Measurements from ENCODE around the gene MACF1. TPM values are rescaled to one million over a fixed set of nuclear protein-coding genes. Genes with fewer than 3 reads are reported as not detected.

The MACF1 gene
- total RNA-seq, 1 donor from 2014 or later: 694 TPM

DNA sequence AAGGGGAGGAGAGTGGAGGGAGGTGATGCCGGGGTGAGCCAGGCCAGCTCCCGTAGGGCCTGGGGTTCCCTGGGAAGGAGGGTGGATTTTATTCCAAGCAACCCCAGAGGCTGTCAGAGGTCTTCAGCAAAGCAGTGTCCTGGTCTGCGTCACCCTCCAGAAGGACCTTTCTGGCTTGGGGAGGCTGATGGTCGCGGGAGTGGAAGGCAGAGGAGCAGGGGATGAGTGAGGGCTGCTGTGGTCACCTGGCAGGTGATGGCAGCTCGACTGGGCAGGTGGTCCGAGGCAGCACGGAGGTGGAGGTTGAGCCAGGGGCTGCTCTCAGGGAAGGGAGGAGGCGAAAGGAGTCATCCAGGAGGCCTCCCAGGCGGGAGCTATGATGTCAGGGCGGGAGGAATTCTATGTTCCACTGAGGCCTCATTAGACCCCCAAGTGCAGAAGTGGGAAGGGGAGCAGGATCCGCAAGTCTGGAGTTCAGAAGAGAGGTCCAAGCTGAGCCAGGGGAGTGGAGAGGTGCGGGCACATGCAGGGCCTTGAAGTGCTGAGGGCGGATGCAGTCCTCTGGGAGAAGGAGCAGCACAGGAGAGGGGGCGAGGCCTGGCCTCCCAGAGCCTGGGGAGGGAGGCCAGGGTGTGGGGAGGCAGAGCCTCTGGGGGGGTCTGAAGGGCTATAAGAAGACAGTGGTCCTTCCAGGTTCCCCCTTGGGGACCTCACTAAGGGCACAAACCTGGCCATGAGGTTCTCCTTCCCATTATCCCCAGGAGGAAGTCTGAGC is 320.3 kb downstream of the MACF1 start:
- peak overlapping the region; percentile 12 for H3K4me3 Mint-ChIP-seq (ENCODE audit: unreplicated experiment)
- peaks cover 21% of the 10 kb centered on the region for H3K36me3 Mint-ChIP-seq (ENCODE audit: low read depth, unreplicated experiment)
- Histone ChIP-seq H2AFZ (ENCODE audit: low read depth, low read length) (no peak overlapping the region), H3K27me3 (ENCODE audit: insufficient read depth, low read length) (no peaks in the 10 kb centered on the region), H3K9me3 (ENCODE audit: insufficient read depth, low read depth, low read length) (no peaks in the 10 kb centered on the region), H3K4me3 (ENCODE audit: insufficient read depth, low read depth, low read length) (no peak overlapping the region), H3K9ac (ENCODE audit: low read length) (no peak overlapping the region), H3K4me2 (ENCODE audit: low read length) (no peak overlapping the region), H3K27ac (ENCODE audit: low read depth, low read length) (no peak overlapping the region), H3K36me3 (ENCODE audit: insufficient read depth, low read length) (peaks cover 3% of the 10 kb centered on the region), H3K79me2 (ENCODE audit: insufficient read depth, low read length) (no peaks in the 10 kb centered on the region), H4K20me1 (ENCODE audit: insufficient read depth, low read length) (no peaks in the 10 kb centered on the region), H3K4me1 (ENCODE audit: insufficient read depth, low read length) (no peaks in the 10 kb centered on the region)
- H3K9me3 Mint-ChIP-seq (ENCODE audit: unreplicated experiment): no peaks in the 10 kb centered on the region
- DNase-seq (ENCODE audit: low read depth) (no peak), FAIRE-seq (no peak)
- TF ChIP-seq, protein P1, sequence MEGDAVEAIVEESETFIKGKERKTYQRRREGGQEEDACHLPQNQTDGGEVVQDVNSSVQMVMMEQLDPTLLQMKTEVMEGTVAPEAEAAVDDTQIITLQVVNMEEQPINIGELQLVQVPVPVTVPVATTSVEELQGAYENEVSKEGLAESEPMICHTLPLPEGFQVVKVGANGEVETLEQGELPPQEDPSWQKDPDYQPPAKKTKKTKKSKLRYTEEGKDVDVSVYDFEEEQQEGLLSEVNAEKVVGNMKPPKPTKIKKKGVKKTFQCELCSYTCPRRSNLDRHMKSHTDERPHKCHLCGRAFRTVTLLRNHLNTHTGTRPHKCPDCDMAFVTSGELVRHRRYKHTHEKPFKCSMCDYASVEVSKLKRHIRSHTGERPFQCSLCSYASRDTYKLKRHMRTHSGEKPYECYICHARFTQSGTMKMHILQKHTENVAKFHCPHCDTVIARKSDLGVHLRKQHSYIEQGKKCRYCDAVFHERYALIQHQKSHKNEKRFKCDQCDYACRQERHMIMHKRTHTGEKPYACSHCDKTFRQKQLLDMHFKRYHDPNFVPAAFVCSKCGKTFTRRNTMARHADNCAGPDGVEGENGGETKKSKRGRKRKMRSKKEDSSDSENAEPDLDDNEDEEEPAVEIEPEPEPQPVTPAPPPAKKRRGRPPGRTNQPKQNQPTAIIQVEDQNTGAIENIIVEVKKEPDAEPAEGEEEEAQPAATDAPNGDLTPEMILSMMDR (IDR thresholded peaks at IDR 0.05; ENCODE audit: insufficient read depth, low read depth, low read length): no peak
- no peak for TF ChIP-seq EZH2 (IDR thresholded peaks at IDR 0.05; ENCODE audit: insufficient read depth, low read length)
- peaks cover 4% of the 10 kb centered on the region for H3K4me1 Mint-ChIP-seq (ENCODE audit: low read depth, unreplicated experiment)
- H3K27ac Mint-ChIP-seq (ENCODE audit: unreplicated experiment): peak overlapping the region; percentile 41
- no peaks in the 10 kb centered on the region for H3K27me3 Mint-ChIP-seq (ENCODE audit: low read depth, unreplicated experiment)

DNA sequence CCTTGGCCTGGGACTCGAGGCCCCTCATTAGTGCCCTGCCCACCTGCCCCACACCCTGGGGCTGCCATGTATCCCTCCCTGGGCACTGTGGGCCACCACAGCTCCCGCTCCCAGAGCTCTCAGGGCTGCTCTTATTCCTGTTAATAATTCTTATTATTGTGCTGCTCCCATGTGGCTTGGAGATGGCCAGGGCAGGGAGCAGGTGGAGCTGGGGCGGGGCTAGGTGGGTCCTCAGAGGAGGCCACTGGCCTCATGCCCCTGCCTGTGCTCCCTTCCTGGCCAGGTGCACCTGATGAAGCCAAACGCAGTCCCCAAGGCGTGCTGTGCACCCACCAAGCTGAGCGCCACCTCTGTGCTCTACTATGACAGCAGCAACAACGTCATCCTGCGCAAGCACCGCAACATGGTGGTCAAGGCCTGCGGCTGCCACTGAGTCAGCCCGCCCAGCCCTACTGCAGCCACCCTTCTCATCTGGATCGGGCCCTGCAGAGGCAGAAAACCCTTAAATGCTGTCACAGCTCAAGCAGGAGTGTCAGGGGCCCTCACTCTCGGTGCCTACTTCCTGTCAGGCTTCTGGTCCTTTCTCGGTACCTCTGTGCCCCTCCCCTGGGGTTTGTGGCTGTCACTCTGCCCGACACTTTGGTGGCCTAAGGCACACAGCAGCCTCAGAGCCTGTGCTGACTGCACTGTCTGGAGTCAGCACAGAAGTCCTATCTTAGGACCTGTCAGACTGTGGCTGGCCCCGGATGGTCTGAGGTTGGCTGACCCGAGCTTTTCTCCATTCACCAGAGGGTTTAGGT is 321.1 kb downstream of the MACF1 start:
- no peak overlapping the region for H2AFZ ChIP-seq (ENCODE audit: low read depth, low read length)
- H3K27me3 ChIP-seq (ENCODE audit: insufficient read depth, low read length): no peaks in the 10 kb centered on the region
- no peak overlapping the region for H3K9ac ChIP-seq (ENCODE audit: low read length)
- no peaks in the 10 kb centered on the region for H3K9me3 ChIP-seq (ENCODE audit: insufficient read depth, low read depth, low read length)
- H3K4me3 Mint-ChIP-seq (ENCODE audit: unreplicated experiment): no peak overlapping the region
- H3K27ac ChIP-seq (ENCODE audit: low read depth, low read length): no peak overlapping the region
- H4K20me1 ChIP-seq (ENCODE audit: insufficient read depth, low read length): no peaks in the 10 kb centered on the region
- H3K27me3 Mint-ChIP-seq (ENCODE audit: low read depth, unreplicated experiment): no peaks in the 10 kb centered on the region
- H3K4me3 ChIP-seq (ENCODE audit: insufficient read depth, low read depth, low read length): no peak overlapping the region
- H3K4me1 ChIP-seq (ENCODE audit: insufficient read depth, low read length): no peaks in the 10 kb centered on the region
- no peaks in the 10 kb centered on the region for H3K9me3 Mint-ChIP-seq (ENCODE audit: unreplicated experiment)
- no peaks in the 10 kb centered on the region for H3K79me2 ChIP-seq (ENCODE audit: insufficient read depth, low read length)
- TF ChIP-seq EZH2 (IDR thresholded peaks at IDR 0.05; ENCODE audit: insufficient read depth, low read length): no peak
- TF ChIP-seq, protein P1 (IDR thresholded peaks at IDR 0.05; ENCODE audit: insufficient read depth, low read depth, low read length): no peak
- H3K4me1 Mint-ChIP-seq (ENCODE audit: low read depth, unreplicated experiment): peaks cover 4% of the 10 kb centered on the region
- peaks cover 3% of the 10 kb centered on the region for H3K36me3 ChIP-seq (ENCODE audit: insufficient read depth, low read length)
- no peak for FAIRE-seq
- H3K36me3 Mint-ChIP-seq (ENCODE audit: low read depth, unreplicated experiment): peaks cover 21% of the 10 kb centered on the region
- no peak overlapping the region for H3K27ac Mint-ChIP-seq (ENCODE audit: unreplicated experiment)
- no peak for DNase-seq (ENCODE audit: low read depth)
- no peak overlapping the region for H3K4me2 ChIP-seq (ENCODE audit: low read length)
